Measurements from ENCODE around the gene SSR3. TPM values are rescaled to one million over a fixed set of nuclear protein-coding genes. Genes with fewer than 3 reads are reported as not detected.

Gene SSR3
- total RNA-seq, 1 donor from 2014 or later: 217 TPM

GRCh38 chr3:156507285-156507684, 47.6 kb downstream of the SSR3 start:
- no peaks in the 10 kb centered on the region for H3K36me3 ChIP-seq (ENCODE audit: control insufficient read depth, insufficient read depth, low read length)
- H3K4me3 ChIP-seq (ENCODE audit: low read depth, low read length): no peak overlapping the region
- DNase-seq (ENCODE audit: low read depth): no peak

GRCh38 chr3:156498307-156498706, 56.6 kb downstream of the SSR3 start:
- no peak for TF ChIP-seq CTCF (IDR thresholded peaks at IDR 0.05; ENCODE audit: insufficient read depth, low read length, poor library complexity, severe bottlenecking)
- no peaks in the 10 kb centered on the region for H3K36me3 ChIP-seq (ENCODE audit: control insufficient read depth, insufficient read depth, low read length)
- H3K27me3 ChIP-seq (ENCODE audit: control insufficient read depth, insufficient read depth, low read length): no peaks in the 10 kb centered on the region
- no peak for DNase-seq (ENCODE audit: low read depth)
- H3K4me3 ChIP-seq (ENCODE audit: low read depth, low read length): no peak overlapping the region

More at GRCh38 chr3:156507285-156507684, 47.6 kb downstream of the SSR3 start:
- no peaks in the 10 kb centered on the region for H3K27me3 ChIP-seq (ENCODE audit: control insufficient read depth, insufficient read depth, low read length)
- no peak for TF ChIP-seq CTCF (IDR thresholded peaks at IDR 0.05; ENCODE audit: insufficient read depth, low read length, poor library complexity, severe bottlenecking)

GRCh38 chr3:156497326-156497725, 57.6 kb downstream of the SSR3 start:
- H3K36me3 ChIP-seq (ENCODE audit: control insufficient read depth, insufficient read depth, low read length): no peaks in the 10 kb centered on the region
- no peak for DNase-seq (ENCODE audit: low read depth)
- H3K27me3 ChIP-seq (ENCODE audit: control insufficient read depth, insufficient read depth, low read length): no peaks in the 10 kb centered on the region
- no peak for TF ChIP-seq CTCF (IDR thresholded peaks at IDR 0.05; ENCODE audit: insufficient read depth, low read length, poor library complexity, severe bottlenecking)
- no peak overlapping the region for H3K4me3 ChIP-seq (ENCODE audit: low read depth, low read length)

GRCh38 chr3:156495816-156496215, 59.1 kb downstream of the SSR3 start:
- Histone ChIP-seq H3K36me3 (ENCODE audit: control insufficient read depth, insufficient read depth, low read length) (no peaks in the 10 kb centered on the region), H3K27me3 (ENCODE audit: control insufficient read depth, insufficient read depth, low read length) (no peaks in the 10 kb centered on the region), H3K4me3 (ENCODE audit: low read depth, low read length) (no peak overlapping the region)
- no peak for TF ChIP-seq CTCF (IDR thresholded peaks at IDR 0.05; ENCODE audit: insufficient read depth, low read length, poor library complexity, severe bottlenecking)
- no peak for DNase-seq (ENCODE audit: low read depth)

- no peaks in the 10 kb centered on the region for H3K27me3 ChIP-seq (ENCODE audit: control insufficient read depth, insufficient read depth, low read length)
- H3K36me3 ChIP-seq (ENCODE audit: control insufficient read depth, insufficient read depth, low read length): no peaks in the 10 kb centered on the region
- no peak overlapping the region for H3K4me3 ChIP-seq (ENCODE audit: low read depth, low read length)
- no peak for TF ChIP-seq CTCF (IDR thresholded peaks at IDR 0.05; ENCODE audit: insufficient read depth, low read length, poor library complexity, severe bottlenecking)
- DNase-seq (ENCODE audit: low read depth): no peak
These were observed 61.0 kb downstream of the SSR3 start for GRCh38 chr3:156493887-156494286.

GRCh38 chr3:156492801-156493261, 62.1 kb downstream of the SSR3 start:
- no peak for DNase-seq (ENCODE audit: low read depth)
- no peak for TF ChIP-seq CTCF (IDR thresholded peaks at IDR 0.05; ENCODE audit: insufficient read depth, low read length, poor library complexity, severe bottlenecking)

More at GRCh38 chr3:156492801-156493261, 62.1 kb downstream of the SSR3 start:
- H3K27me3 ChIP-seq (ENCODE audit: control insufficient read depth, insufficient read depth, low read length): no peaks in the 10 kb centered on the region
- H3K4me3 ChIP-seq (ENCODE audit: low read depth, low read length): no peak overlapping the region
- H3K36me3 ChIP-seq (ENCODE audit: control insufficient read depth, insufficient read depth, low read length): no peaks in the 10 kb centered on the region
